HUES48 (cell line): ENCODE results near the gene MPP2.

Experiments used
- H3K27ac ChIP-seq: one replicate; pipeline ENCODE4 v1.7.0; 2013; ENCODE audit warnings: low read depth, low read length, inconsistent platforms
- H3K27me3 ChIP-seq: 2 replicates; pipeline ENCODE4 v1.6.1; 2013; ENCODE audit warnings: mild to moderate bottlenecking, low read length; ENCODE audit not compliant: control insufficient read depth, insufficient read depth
- H3K36me3 ChIP-seq: 2 replicates; pipeline ENCODE4 v1.6.1; 2013; ENCODE audit warnings: low read length; ENCODE audit not compliant: control insufficient read depth, insufficient read depth
- H3K4me1 ChIP-seq: 2 replicates; pipeline ENCODE4 v1.6.1; 2013; ENCODE audit warnings: mild to moderate bottlenecking, low read length; ENCODE audit not compliant: control insufficient read depth, insufficient read depth
- H3K4me3 ChIP-seq: 2 replicates; pipeline ENCODE4 v1.5.1; 2013; ENCODE audit warnings: mild to moderate bottlenecking, low read depth, low read length
- H3K9ac ChIP-seq: 2 replicates; pipeline ENCODE4 v1.6.1; 2013; ENCODE audit warnings: mild to moderate bottlenecking, low read depth, low read length, moderate library complexity
- H3K9me3 ChIP-seq: 2 replicates; pipeline ENCODE4 v1.6.1; 2013; ENCODE audit warnings: low read length; ENCODE audit not compliant: control insufficient read depth, insufficient read depth

The MPP2 gene

DNA sequence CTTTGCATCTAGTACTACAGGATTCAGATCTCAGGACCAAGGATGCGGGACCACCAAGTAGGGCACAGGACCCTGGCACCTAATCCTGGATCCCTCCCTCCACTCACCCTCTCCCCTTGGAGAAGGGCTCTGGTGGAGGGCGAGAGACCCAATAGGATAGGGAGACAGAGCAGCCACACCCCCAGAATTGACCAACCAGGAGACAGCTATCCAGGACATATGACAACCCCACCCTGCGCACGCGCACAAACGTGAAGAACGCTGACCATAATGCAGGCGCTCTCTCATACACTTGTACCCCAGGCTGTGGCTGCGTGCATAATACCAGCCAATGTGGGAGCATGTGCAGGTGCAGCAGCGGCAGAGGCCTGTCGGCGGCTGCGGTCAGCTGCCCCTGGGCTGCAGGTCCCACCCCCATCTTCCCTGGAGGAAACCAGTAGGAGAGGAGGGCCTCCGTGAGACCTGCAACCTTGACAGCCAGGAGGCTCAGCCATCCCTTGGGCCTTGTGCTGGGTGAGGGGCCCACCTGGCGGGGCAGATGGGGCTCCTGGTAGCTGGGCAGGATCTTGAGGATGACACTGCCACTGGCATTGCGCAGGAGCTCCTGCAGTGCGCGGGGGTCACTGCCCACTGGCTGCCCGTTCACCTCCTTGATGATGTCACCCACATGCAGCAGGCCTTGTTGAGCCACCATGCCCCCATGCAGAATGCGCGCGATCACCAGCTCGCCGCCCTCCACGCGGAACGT is 25.4 kb downstream of the MPP2 start:
- H3K27me3 ChIP-seq: no peaks in the 10 kb centered on the region
- no peaks in the 10 kb centered on the region for H3K9me3 ChIP-seq
- H3K4me3 ChIP-seq: no peak overlapping the region
- H3K36me3 ChIP-seq: peaks cover 3% of the 10 kb centered on the region; the same call in 1 of the 2 replicates
- no peak overlapping the region for H3K9ac ChIP-seq
- peaks cover 2% of the 10 kb centered on the region; the same call in 1 of the 2 replicates for H3K4me1 ChIP-seq
- no peak overlapping the region for H3K27ac ChIP-seq

DNA sequence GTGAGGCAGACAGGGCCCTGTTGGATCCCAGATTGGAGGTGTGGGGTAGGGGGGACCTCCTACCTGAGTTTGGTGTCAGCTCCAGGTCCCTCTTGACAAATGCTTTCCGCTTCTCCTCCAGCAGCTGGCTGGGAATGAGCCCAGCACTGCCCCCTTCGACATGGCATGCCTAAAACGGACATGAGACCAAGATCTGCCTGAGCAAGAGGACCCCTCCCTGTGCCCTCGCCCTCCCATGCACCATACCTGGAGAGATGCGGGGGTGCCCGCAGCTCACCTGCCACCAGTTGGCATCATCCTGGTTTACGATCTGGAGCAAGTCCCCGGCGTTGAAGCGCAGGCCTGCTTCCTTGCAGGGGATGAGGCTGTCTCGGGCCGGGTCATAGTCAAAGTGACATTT is 26.2 kb downstream of the MPP2 start:
- Histone ChIP-seq H3K4me1 (peaks cover 2% of the 10 kb centered on the region; the same call in 1 of the 2 replicates), H3K4me3 (no peak overlapping the region), H3K36me3 (peaks cover 3% of the 10 kb centered on the region; the same call in 1 of the 2 replicates), H3K9ac (no peak overlapping the region), H3K27ac (no peak overlapping the region), H3K27me3 (no peaks in the 10 kb centered on the region), H3K9me3 (no peaks in the 10 kb centered on the region)

DNA sequence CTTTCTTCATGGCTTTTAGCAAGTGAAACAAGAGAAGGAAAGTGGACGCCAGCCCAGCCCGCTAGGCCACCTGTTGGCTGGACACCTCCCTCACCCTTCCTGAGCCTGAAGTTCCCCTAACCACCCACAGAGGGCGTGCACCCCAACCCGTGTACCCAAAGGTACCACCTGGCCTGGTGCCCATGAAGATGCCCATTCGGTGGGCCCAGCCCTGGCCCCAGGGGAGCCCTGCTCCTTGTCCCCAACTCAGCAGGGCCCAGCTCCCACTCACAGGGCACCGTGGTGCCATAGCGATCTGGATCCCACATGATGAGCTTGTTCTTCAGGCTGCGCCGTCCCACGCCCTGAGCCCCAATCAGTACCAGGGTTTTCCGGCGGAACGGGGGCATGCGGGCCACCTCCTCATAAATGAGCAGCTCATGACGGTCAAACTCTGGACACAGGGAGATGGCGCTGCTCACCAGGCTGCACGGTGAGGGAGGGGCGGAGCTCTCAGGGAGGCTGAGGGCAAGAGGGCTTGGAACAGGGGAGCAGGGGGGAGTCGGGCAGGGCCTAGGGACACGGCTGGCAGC is 26.8 kb downstream of the MPP2 start:
- Histone ChIP-seq H3K36me3 (peaks cover 3% of the 10 kb centered on the region; the same call in 1 of the 2 replicates), H3K4me1 (peaks cover 2% of the 10 kb centered on the region; the same call in 1 of the 2 replicates), H3K27ac (no peak overlapping the region), H3K4me3 (no peak overlapping the region), H3K9ac (no peak overlapping the region), H3K27me3 (no peaks in the 10 kb centered on the region), H3K9me3 (no peaks in the 10 kb centered on the region)

DNA sequence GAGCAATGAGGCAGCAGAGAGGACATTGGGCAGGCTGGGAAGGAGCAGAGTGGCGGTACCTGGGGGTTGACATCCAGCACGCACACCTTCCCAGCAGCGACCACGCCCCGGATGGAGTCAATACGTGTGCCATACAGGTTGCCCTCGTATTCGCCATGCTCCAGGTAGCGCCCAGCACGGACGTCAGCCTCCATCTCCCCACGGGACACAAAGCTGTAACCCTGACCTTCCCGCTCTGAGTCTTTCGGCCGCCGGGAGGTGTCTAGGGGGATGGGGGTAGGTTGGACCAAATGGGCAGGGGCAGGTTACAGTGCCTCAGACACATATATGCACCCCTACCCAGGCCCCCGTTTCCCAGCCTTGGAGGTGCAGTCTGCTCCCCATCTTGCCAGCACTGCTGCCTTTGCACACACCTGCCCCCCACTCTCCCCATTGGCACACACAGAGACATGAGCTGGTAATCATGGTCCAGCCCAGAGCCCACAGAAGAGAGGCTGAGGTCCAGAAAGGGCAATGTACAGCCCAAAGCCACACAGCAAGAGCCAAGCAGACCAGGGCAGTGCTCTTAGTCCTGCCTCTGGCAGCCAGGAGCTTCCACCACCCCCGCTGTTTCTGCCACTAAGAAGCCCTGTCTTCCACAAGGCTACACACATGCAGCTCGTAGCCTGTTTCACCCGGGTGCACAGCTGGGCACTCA is 27.5 kb downstream of the MPP2 start:
- Histone ChIP-seq H3K9me3 (no peaks in the 10 kb centered on the region), H3K27ac (no peak overlapping the region), H3K4me3 (no peak overlapping the region), H3K4me1 (peaks cover 2% of the 10 kb centered on the region; the same call in 1 of the 2 replicates), H3K9ac (no peak overlapping the region), H3K36me3 (peaks cover 3% of the 10 kb centered on the region; the same call in 1 of the 2 replicates), H3K27me3 (no peaks in the 10 kb centered on the region)

DNA sequence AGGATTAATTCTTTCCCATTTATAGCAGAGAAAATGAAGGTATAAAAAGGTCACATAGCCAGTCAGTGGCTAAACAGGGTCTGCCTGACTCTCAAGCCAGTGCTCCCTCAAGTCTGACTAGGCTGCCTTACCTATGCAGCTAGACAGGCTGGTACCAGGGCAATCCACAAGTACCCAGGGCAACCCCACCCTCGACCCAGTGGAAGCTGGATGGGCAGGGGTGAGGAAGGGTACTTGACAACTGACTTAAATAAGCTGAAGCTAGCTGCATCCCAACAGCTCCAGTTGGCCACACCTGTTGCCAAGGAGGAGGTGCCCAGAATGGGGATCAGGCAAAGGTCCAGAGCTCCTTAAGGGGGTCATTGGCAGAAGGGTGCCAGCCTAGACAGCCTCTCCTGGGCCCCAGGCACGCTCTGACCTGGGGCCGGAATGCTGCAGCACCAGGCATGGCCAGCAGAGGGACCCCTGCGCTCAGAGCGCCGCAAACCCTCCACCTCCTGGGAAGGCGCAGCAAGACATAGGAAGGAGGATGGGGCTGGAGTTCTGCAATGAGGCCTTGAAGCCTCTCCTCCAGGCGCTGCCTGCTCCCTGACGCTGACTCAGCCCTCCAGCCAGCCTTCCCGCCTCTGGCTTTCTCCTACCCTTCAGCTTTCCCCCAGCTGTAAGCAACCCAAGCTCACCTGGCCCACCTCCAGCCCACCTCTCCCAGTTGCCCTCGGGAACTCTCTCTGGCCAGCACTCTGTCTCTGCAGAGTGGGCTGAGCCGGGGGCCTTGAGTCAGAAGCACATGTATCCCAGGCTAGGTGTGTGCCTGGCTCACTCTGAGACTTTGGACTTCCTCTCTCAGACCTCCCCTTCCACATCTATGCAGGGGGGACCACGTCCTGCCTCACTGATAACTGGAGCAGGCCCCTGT is 28.8 kb downstream of the MPP2 start:
- Histone ChIP-seq H3K9ac (no peak overlapping the region), H3K4me1 (peaks cover 2% of the 10 kb centered on the region; the same call in 1 of the 2 replicates), H3K9me3 (no peaks in the 10 kb centered on the region), H3K27ac (peak overlapping the region; percentile 3), H3K4me3 (no peak overlapping the region), H3K36me3 (peaks cover 3% of the 10 kb centered on the region; the same call in 1 of the 2 replicates), H3K27me3 (no peaks in the 10 kb centered on the region)

DNA sequence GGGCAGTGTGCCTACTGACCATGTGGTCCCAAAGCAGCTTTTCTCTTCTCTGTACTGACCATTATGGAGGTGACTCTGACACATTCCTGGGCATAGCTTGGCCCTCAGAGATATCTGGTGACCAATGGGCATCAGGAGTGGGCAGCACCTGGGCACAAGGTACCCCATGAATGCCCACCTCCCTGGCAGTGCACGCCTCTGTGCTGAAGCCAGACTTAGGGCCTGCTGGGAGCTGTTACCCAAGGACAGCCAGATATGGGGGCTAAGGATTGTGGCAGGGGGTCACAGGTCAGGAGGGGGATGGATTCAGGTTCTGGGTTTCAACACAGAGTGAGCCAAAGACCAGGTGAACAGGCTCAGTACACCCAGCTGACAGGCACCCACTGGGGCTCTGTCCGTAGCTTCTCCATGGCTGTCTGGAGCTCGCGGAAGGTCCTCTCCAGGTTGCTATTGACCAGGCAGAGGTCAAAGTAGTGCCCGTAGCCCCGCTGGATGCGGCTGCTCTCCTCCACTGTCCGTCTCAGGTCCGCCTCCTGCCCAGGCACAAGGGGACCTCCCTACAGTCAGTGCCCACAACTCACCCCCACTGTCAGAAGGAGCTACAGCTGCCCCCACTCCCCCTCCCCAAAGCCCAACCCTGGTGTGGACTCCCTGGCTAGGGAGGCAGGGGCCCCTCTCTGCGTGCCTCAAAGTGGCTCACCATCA is 29.7 kb downstream of the MPP2 start:
- no peaks in the 10 kb centered on the region for H3K9me3 ChIP-seq
- no peak overlapping the region for H3K9ac ChIP-seq
- no peak overlapping the region for H3K27ac ChIP-seq
- H3K27me3 ChIP-seq: no peaks in the 10 kb centered on the region
- no peak overlapping the region for H3K4me3 ChIP-seq
- H3K36me3 ChIP-seq: peaks cover 3% of the 10 kb centered on the region; the same call in 1 of the 2 replicates
- H3K4me1 ChIP-seq: peaks cover 2% of the 10 kb centered on the region; the same call in 1 of the 2 replicates

DNA sequence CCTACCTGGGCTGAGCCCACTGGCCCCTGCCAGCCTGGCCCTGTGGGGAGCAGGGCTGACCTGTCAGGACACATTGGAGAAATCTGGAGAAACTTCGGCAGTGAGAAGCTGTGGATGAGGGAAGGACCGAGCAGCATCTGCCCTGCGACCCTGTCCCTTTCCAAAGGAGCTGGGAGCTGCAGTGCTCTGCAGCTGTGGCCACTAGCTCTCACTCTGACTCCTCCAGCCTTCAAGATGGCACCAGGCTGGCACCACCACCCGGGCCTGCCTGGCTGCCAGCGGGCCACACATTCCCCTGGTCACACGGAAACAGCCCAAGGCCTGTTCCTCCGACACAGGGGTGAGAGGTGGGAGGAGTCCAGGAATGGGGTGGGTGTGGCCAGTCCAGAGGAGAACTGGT is 30.3 kb downstream of the MPP2 start:
- peaks cover 2% of the 10 kb centered on the region; the same call in 1 of the 2 replicates for H3K4me1 ChIP-seq
- H3K27ac ChIP-seq: no peak overlapping the region
- H3K9me3 ChIP-seq: no peaks in the 10 kb centered on the region
- no peak overlapping the region for H3K4me3 ChIP-seq
- peaks cover 3% of the 10 kb centered on the region; the same call in 1 of the 2 replicates for H3K36me3 ChIP-seq
- H3K27me3 ChIP-seq: no peaks in the 10 kb centered on the region
- no peak overlapping the region for H3K9ac ChIP-seq

DNA sequence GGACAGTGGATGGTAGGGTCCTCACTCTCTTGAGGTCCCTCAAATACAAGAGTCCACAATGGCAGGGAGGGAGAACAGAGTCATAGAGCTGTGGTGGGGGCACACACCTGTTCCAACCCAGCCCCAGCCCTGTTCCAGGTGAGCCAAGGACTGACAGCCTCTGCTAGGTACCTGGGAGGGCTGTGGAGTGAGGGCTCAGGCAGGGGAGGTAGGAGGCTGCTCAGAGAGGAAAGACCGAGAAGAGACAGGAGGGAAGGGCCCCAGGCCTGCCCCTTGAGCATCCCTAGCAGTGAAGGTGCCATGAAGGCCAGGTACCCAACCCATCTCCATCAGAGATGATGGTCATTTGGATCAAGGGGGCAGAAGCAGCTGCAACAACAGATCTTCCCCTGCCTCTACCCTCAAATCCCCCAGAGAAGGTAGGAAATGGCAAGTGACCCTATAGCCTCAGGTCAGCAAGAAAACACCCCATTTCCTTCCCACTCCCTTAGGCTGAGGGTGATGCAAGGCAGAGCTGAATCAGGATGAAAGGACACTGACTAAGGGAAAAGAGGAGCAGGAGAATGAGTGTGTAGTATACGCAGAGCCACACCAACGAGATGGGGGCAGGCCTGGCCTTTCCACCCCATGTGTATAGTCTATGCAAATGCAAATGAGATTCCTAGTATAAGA is 31.7 kb downstream of the MPP2 start:
- H3K27me3 ChIP-seq: no peaks in the 10 kb centered on the region
- no peaks in the 10 kb centered on the region for H3K9me3 ChIP-seq
- no peak overlapping the region for H3K27ac ChIP-seq
- H3K9ac ChIP-seq: no peak overlapping the region
- peaks cover 2% of the 10 kb centered on the region; the same call in 1 of the 2 replicates for H3K4me1 ChIP-seq
- H3K36me3 ChIP-seq: peaks cover 3% of the 10 kb centered on the region; the same call in 1 of the 2 replicates
- H3K4me3 ChIP-seq: no peak overlapping the region

DNA sequence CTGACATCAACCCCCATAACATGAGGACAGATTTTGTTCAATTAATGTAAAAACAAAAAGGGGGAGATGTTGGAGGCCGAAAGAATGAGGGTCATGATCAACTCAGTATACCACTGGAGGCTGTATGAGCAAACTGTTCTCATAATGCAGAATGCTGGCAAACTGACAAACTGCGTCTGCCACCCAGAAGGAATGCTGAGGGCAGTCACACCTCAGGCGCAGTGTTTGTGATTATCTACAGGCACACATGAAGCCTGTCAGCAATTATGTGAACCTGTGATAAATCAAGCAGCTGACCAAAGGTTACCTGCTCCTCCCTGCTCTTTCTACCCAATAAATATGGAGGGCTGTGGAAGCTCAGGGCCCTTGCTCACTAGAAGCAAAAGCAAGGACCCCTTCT is 33.0 kb downstream of the MPP2 start:
- Histone ChIP-seq H3K4me3 (no peak overlapping the region), H3K9ac (no peak overlapping the region), H3K36me3 (peaks cover 3% of the 10 kb centered on the region; the same call in 1 of the 2 replicates), H3K4me1 (peaks cover 2% of the 10 kb centered on the region; the same call in 1 of the 2 replicates), H3K27me3 (no peaks in the 10 kb centered on the region), H3K9me3 (no peaks in the 10 kb centered on the region), H3K27ac (no peak overlapping the region)
